Measurements from ENCODE around the gene LTA4H. TPM values are rescaled to one million over a fixed set of nuclear protein-coding genes. Genes with fewer than 3 reads are reported as not detected.

The LTA4H gene
- total RNA-seq, 1 experiment from 2014 or later, result 51.8 TPM

- Histone ChIP-seq H3K27ac (ENCODE audit: low read depth, low read length, poor library complexity, severe bottlenecking) (no peak overlapping the region), H3K36me3 (ENCODE audit: insufficient read depth, low read length, poor library complexity, severe bottlenecking) (no peaks in the 10 kb centered on the region), H3K27me3 (replicated peaks; ENCODE audit: insufficient read depth, low read depth, low read length, poor library complexity) (no peaks in the 10 kb centered on the region), H3K4me3 (ENCODE audit: low read depth, low read length, poor library complexity, severe bottlenecking) (no peak overlapping the region), H3K4me1 (ENCODE audit: insufficient read depth, low read length, poor library complexity, severe bottlenecking) (no peaks in the 10 kb centered on the region), H3K9me3 (ENCODE audit: low read depth, low read length, poor library complexity, severe bottlenecking) (no peaks in the 10 kb centered on the region)
- intact Hi-C loops (cut with micrococcal nuclease; ENCODE audit: unreplicated experiment), result no loop called here
- TF ChIP-seq CTCF (conservative IDR thresholded peaks at IDR 0.05; ENCODE audit: low read depth, low read length) (no peak), EZH2 (IDR thresholded peaks at IDR 0.05; ENCODE audit: borderline replicate concordance, low read depth, low read length, poor library complexity, severe bottlenecking) (no peak)
- POLR2A ChIA-PET (ENCODE audit: low non-redundant PET), result interaction anchor here (0.6 kb wide), 1 partner anchor 202 kb away, joined by 4 read pairs; no protein-coding TSS in a partner anchor
- CTCF ChIA-PET, result interaction anchor here (0.6 kb wide), 1 partner anchor 77 kb away, joined by 3 read pairs; no protein-coding TSS in a partner anchor
- BruUV-seq (replicated peaks), result no TSS peak
- no peak for DNase-seq (ENCODE audit: low spot score)
These were observed 40.0 kb downstream of the LTA4H start for GRCh38 chr12:95995238-95996031.

GRCh38 chr12:95994476-95994875 is 40.9 kb downstream of the LTA4H start:
- H3K27me3 ChIP-seq (replicated peaks; ENCODE audit: insufficient read depth, low read depth, low read length, poor library complexity), result no peaks in the 10 kb centered on the region
- no TSS peak for BruUV-seq (replicated peaks)
- ChIA-PET POLR2A (ENCODE audit: low non-redundant PET) (no interaction called here), CTCF (no interaction called here)
- no peaks in the 10 kb centered on the region for H3K36me3 ChIP-seq (ENCODE audit: insufficient read depth, low read length, poor library complexity, severe bottlenecking)
- H3K9me3 ChIP-seq (ENCODE audit: low read depth, low read length, poor library complexity, severe bottlenecking), result no peaks in the 10 kb centered on the region
- DNase-seq (ENCODE audit: low spot score), result no peak
- peaks cover 6% of the 10 kb centered on the region for H3K4me1 ChIP-seq (ENCODE audit: insufficient read depth, low read length, poor library complexity, severe bottlenecking)
- TF ChIP-seq EZH2 (IDR thresholded peaks at IDR 0.05; ENCODE audit: borderline replicate concordance, low read depth, low read length, poor library complexity, severe bottlenecking) (no peak), CTCF (conservative IDR thresholded peaks at IDR 0.05; ENCODE audit: low read depth, low read length) (no peak)
- intact Hi-C loops (cut with micrococcal nuclease; ENCODE audit: unreplicated experiment), result no loop called here
- no peak overlapping the region for H3K4me3 ChIP-seq (ENCODE audit: low read depth, low read length, poor library complexity, severe bottlenecking)
- no peak overlapping the region for H3K27ac ChIP-seq (ENCODE audit: low read depth, low read length, poor library complexity, severe bottlenecking)

GRCh38 chr12:95993907-95994306 is 41.5 kb downstream of the LTA4H start:
- CTCF ChIA-PET, result no interaction called here
- Histone ChIP-seq H3K4me1 (ENCODE audit: insufficient read depth, low read length, poor library complexity, severe bottlenecking) (peaks cover 12% of the 10 kb centered on the region), H3K9me3 (ENCODE audit: low read depth, low read length, poor library complexity, severe bottlenecking) (no peaks in the 10 kb centered on the region), H3K4me3 (ENCODE audit: low read depth, low read length, poor library complexity, severe bottlenecking) (no peak overlapping the region), H3K36me3 (ENCODE audit: insufficient read depth, low read length, poor library complexity, severe bottlenecking) (no peaks in the 10 kb centered on the region), H3K27me3 (replicated peaks; ENCODE audit: insufficient read depth, low read depth, low read length, poor library complexity) (no peaks in the 10 kb centered on the region), H3K27ac (ENCODE audit: low read depth, low read length, poor library complexity, severe bottlenecking) (no peak overlapping the region)
- no peak for TF ChIP-seq CTCF (conservative IDR thresholded peaks at IDR 0.05; ENCODE audit: low read depth, low read length)
- TF ChIP-seq EZH2 (IDR thresholded peaks at IDR 0.05; ENCODE audit: borderline replicate concordance, low read depth, low read length, poor library complexity, severe bottlenecking), result no peak
- no TSS peak for BruUV-seq (replicated peaks)
- POLR2A ChIA-PET (ENCODE audit: low non-redundant PET), result no interaction called here
- intact Hi-C loops (cut with micrococcal nuclease; ENCODE audit: unreplicated experiment), result no loop called here
- no peak for DNase-seq (ENCODE audit: low spot score)

Measured in A673 (cell line).